IPS-18c (cell line): ENCODE results near the gene EFNA5.

Experiments
- H3K4me3 ChIP-seq: 2 replicates; pipeline ENCODE4 v1.7.0; 2013; ENCODE audit warnings: low read depth, mild to moderate bottlenecking, low read length, moderate library complexity; ENCODE audit not compliant: insufficient read depth
- H3K9me3 ChIP-seq: one replicate; pipeline ENCODE4 v1.6.1; 2013; ENCODE audit warnings: mild to moderate bottlenecking, low read length, moderate library complexity; ENCODE audit not compliant: control insufficient read depth, insufficient read depth

The EFNA5 gene

DNA sequence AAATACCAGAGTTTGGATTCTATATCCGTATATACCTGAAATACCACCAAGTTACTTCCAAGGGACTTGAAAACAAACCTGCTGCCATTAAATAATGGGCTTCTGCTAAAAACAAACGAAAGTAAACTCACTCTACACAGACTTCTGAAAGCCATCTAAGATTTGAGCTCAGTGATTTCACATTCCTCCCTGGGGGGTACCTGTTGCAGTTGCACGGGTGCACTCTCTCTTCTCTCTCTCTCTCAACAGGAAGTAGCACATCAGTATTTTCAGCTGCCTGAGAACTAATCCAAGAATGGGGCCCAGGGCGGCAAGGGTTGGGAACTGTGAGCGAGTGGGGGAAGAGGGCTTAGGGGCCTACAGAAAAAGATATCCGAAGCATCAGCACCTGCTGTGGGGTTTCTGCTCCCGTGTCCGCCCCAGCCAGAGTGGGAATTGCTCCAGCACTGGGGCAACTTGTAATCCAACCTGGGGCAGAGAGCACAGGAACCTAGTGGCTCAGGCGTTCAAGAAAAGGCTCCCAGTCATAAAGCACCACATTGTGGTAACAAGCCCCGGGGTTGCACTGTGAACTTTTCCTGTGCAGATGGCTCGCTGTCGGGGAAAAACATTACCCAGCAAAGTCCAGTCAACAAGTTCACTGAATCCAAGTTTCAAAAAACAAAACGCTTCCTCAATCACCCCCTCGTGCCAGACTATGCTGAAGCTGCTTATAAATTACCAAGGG is 99.8 kb downstream of the EFNA5 start:
- H3K9me3 ChIP-seq = no peaks in the 10 kb centered on the region
- no peak overlapping the region for H3K4me3 ChIP-seq

DNA sequence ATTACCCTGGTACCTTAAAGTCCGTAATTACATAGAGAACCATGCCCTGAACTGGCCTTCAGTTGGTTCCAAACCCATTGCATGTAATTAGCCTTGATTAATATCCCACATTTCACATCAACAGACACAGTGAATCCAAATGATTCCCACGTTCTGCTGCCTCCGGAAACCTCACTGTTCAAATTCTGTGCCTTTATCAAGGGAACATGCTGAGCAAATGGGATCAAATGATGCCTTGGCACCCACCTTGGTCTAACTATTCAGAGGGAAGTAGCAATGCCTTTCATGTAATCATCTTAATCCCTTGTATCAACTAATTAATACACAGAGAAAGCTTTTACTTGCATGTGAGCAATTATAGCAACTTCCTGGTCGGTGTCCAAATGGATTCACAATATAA is 100.6 kb downstream of the EFNA5 start:
- Histone ChIP-seq H3K9me3 (no peaks in the 10 kb centered on the region), H3K4me3 (no peak overlapping the region)

DNA sequence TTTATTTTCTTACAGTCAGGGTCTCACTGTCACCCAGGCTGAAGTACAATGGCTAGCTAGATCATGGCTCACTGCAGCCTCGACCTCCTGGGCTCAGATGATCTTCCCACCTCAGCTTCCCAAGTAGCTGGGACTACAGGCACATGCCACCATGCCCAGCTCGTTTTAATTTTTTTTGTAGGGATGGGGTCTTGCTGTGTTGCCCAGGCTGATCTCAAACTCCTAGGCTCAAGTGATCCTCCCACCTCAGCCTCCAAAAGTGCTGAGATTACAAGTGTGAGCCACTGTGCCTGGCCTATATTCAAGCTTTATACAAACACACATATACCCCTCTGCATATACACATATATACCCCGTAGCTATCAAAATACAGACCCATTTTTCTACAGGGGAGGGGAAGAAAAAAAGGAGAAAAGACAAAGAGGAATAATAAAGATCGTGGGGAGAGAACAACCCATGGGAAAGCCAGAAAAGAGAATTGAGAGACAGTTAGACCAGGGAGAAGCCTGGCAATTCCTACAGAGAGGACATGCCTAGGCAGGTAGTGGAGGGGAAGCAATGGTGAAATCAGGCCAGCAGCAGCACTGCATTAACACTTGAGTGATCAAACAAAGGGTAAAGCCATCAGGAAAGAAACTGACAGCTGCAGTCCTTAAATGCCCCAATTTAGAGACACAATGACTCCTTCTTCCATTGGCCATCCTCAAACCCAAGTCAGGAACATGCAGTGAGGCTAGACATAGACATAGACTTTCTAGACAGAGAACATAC is 102.7 kb downstream of the EFNA5 start:
- Histone ChIP-seq H3K4me3 (no peak overlapping the region), H3K9me3 (no peaks in the 10 kb centered on the region)

DNA sequence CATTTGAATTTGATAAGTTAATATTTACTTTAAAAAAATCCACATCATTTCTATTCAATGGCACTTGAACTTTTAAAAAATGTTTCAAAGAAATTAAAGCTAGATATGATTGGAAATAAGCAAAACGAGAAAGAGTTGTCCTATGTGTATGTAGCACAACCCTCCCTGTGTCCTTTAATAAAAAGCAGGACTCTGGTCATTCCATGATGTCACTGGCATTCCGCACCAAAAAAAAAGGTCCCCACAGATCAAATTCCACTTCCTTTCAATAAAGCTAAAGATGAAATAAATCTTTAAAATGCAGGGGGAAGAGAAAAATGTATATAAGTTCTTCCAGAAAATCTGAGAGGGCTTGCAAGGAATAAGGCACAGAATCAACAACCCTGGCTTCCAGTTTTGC is 103.8 kb downstream of the EFNA5 start:
- Histone ChIP-seq H3K4me3 (no peak overlapping the region), H3K9me3 (no peaks in the 10 kb centered on the region)

GRCh38 chr5:107565791-107566767 is 104.7 kb downstream of the EFNA5 start:
- Histone ChIP-seq H3K4me3 (no peak overlapping the region; the same call in 1 of the 2 replicates), H3K9me3 (no peaks in the 10 kb centered on the region)

DNA sequence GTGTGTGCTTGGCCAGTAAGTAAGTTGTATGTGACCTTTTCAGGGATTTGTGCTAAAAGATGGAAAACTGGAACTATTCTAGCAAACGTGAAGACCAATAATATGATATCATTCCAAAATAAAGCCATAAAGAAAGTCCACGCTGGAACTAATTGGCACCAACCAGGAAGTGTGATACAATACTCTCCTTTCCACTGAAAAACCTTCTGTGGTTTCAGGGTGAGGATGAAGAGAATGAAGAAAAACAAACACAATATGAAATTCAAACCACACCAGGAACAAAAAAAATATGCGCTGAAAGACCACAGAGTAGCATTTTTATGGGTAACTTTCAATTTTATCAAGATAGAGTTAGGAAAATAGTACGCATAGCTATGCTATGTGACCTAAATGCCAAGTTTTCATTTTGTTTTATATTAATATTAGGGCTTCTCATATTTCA is 105.8 kb downstream of the EFNA5 start:
- Histone ChIP-seq H3K9me3 (no peaks in the 10 kb centered on the region), H3K4me3 (no peak overlapping the region)

GRCh38 chr5:107563959-107564544 is 106.7 kb downstream of the EFNA5 start:
- Histone ChIP-seq H3K4me3 (no peak overlapping the region), H3K9me3 (no peaks in the 10 kb centered on the region)

DNA sequence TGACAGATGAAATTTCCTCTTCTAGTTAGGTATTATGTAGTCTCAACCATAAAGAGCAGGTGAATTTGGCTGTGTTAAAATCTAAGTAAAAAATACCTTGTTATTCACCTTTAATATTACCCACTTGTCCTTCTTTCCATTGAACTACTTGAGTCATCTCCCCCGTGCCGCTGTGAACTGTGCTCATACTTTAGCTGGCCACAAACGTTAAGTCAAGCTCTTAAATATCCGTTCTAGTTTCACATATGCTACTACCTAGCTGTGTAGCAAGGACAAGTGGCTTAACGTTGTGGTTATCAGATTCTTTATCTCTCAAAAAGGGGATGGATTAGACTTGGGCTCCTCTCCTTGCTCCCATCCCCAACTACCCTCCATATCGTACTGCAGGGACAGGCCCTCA is 110.4 kb downstream of the EFNA5 start:
- no peaks in the 10 kb centered on the region for H3K9me3 ChIP-seq
- no peak overlapping the region for H3K4me3 ChIP-seq

GRCh38 chr5:107558823-107559375 is 111.8 kb downstream of the EFNA5 start:
- H3K9me3 ChIP-seq = no peaks in the 10 kb centered on the region
- no peak overlapping the region for H3K4me3 ChIP-seq

- H3K9me3 ChIP-seq = no peaks in the 10 kb centered on the region
- no peak overlapping the region for H3K4me3 ChIP-seq
Measured at GRCh38 chr5:107557051-107557658, 113.6 kb downstream of the EFNA5 start.

DNA sequence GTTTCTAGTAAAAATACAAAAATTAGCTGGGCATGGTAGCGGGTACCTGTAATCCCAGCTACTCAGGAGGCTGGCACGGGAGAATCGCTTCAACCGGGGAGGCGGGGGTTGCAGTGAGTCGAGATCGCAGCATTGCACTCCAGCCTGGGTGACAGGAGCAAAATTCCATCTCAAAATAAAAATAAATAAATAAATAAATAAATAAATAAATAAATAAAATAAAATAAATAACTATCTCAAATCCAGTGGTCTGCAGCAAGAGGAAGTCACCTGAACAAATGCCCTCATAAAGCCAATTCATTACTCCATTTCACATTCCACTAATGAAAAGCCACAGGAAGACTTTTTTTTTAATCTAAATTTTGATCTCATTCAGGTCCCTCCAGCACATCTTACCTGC is 114.2 kb downstream of the EFNA5 start:
- no peaks in the 10 kb centered on the region for H3K9me3 ChIP-seq
- H3K4me3 ChIP-seq = no peak overlapping the region

- no peaks in the 10 kb centered on the region for H3K9me3 ChIP-seq
- no peak overlapping the region for H3K4me3 ChIP-seq
Measured at GRCh38 chr5:107555425-107556090, 115.2 kb downstream of the EFNA5 start.

DNA sequence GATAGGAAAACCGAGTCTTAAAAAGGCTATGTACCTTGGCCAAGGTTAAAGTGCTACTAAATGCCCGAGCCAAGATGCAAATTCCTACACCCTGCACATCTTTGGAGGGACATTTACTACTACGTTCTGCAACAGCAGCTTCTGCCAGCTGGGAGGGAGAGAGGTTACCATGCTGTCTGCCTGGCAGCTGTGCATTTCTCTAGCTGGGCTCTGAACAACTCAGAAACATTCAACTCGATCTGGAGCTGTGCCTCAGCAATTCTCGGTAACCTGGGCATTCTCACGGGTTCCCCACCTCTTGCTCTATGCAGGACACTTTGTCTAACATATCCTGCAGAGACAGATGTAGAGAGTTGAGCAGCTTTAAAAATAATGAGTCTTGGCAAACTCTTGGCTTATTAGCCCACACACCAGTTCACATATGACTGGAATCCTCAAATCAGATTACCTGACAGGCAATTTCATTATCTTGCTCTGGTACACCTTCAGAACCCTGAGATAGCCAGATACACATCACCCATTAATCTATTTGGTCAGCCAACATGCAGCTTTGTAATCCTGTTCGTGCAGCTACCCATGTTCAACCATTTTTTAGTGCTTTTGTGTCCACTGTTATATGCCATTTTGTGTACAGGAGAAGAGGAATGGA is 115.8 kb downstream of the EFNA5 start:
- Histone ChIP-seq H3K9me3 (no peaks in the 10 kb centered on the region), H3K4me3 (no peak overlapping the region)

GRCh38 chr5:107553117-107553555 is 117.6 kb downstream of the EFNA5 start:
- Histone ChIP-seq H3K9me3 (no peaks in the 10 kb centered on the region), H3K4me3 (no peak overlapping the region)

GRCh38 chr5:107551088-107551487 is 119.6 kb downstream of the EFNA5 start:
- Histone ChIP-seq H3K9me3 (no peaks in the 10 kb centered on the region), H3K4me3 (no peak overlapping the region)

DNA sequence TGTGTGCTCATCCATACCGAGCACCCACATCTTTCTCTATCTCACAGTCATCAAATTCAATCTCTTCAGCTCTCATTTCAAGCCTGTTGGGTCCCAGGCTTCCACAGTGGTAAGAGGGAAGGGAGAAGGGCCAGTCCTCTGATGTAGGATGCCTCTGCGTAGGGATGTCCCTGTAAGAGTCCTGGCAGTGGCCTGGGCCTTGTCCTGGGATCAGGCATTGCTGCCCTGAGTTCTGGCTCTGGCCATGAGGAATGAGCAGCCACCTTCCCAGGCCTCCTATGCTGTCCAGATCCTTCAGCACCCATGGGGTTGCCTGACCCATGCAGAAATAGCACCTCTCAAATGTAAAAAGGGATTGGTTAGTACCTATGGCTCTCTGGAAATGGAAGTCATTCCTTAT is 121.2 kb downstream of the EFNA5 start:
- Histone ChIP-seq H3K9me3 (no peaks in the 10 kb centered on the region), H3K4me3 (no peak overlapping the region)
